ENCODE data around the gene CHN1. TPM values are rescaled to one million over a fixed set of nuclear protein-coding genes. Genes with fewer than 3 reads are reported as not detected.

The CHN1 gene
- total RNA-seq, 6 donors from 2014 or later, result 7.2 to 27.1 (median 11.0) TPM

GRCh38 chr2:174901075-174901474 lies 104.1 kb downstream of the CHN1 start:
- ATAC-seq (ENCODE audit: low FRiP score in 2 of 2) (no peak), DNase-seq (no peak)
- Histone ChIP-seq H3K36me3 (no peaks in the 10 kb centered on the region), H3K27me3 (no peaks in the 10 kb centered on the region), H3K27ac (peak overlapping the region in 2 of 4 donors; percentile 44 to 72), H3K4me1 (peaks cover 0 to 3% (median 0%) of the 10 kb centered on the region in 4 donors), H3K9me3 (no peaks in the 10 kb centered on the region), H3K4me3 (no peak overlapping the region)
- TF ChIP-seq CTCF (IDR thresholded peaks at IDR 0.05), result no peak
- no peak for TF ChIP-seq POLR2A (IDR thresholded peaks at IDR 0.05)
- TF ChIP-seq POLR2AphosphoS5 (IDR thresholded peaks at IDR 0.05), result no peak
- TF ChIP-seq EP300 (IDR thresholded peaks at IDR 0.05), result no peak
- 48 to 52% methylated on average over 4 of the region's 4 CpGs for WGBS, 2 donors

GRCh38 chr2:174897286-174897685 lies 107.9 kb downstream of the CHN1 start:
- WGBS, 2 donors, result 49 to 51% methylated on average over 6 of the region's 6 CpGs
- ATAC-seq (ENCODE audit: low FRiP score in 2 of 2) (no peak), DNase-seq (no peak)
- Histone ChIP-seq H3K27ac (no peak overlapping the region), H3K27me3 (no peaks in the 10 kb centered on the region), H3K9me3 (no peaks in the 10 kb centered on the region), H3K36me3 (no peaks in the 10 kb centered on the region), H3K4me3 (no peak overlapping the region), H3K4me1 (peaks cover 0 to 3% (median 0%) of the 10 kb centered on the region in 4 donors)
- TF ChIP-seq POLR2AphosphoS5 (IDR thresholded peaks at IDR 0.05) (no peak), EP300 (IDR thresholded peaks at IDR 0.05) (no peak), CTCF (IDR thresholded peaks at IDR 0.05) (no peak), POLR2A (IDR thresholded peaks at IDR 0.05) (no peak)

GRCh38 chr2:174893018-174893417 lies 112.2 kb downstream of the CHN1 start:
- H3K4me3 ChIP-seq, result no peak overlapping the region
- no peak for ATAC-seq (ENCODE audit: low FRiP score in 2 of 2)

GRCh38 chr2:174892546-174892945 lies 112.6 kb downstream of the CHN1 start:
- Histone ChIP-seq H3K4me3 (no peak overlapping the region), H3K4me1 (no peaks in the 10 kb centered on the region), H3K36me3 (no peaks in the 10 kb centered on the region), H3K27me3 (no peaks in the 10 kb centered on the region), H3K27ac (no peak overlapping the region), H3K9me3 (no peaks in the 10 kb centered on the region)
- no peak for ATAC-seq (ENCODE audit: low FRiP score in 2 of 2)
- no peak for DNase-seq
- TF ChIP-seq EP300 (IDR thresholded peaks at IDR 0.05) (no peak), CTCF (IDR thresholded peaks at IDR 0.05) (no peak), POLR2A (IDR thresholded peaks at IDR 0.05) (no peak), POLR2AphosphoS5 (IDR thresholded peaks at IDR 0.05) (no peak)
- WGBS, 2 donors, result 91 to 92% methylated on average over 2 of the region's 2 CpGs

More at GRCh38 chr2:174893018-174893417, 112.2 kb downstream of the CHN1 start:
- Histone ChIP-seq H3K27ac (no peak overlapping the region), H3K9me3 (no peaks in the 10 kb centered on the region), H3K27me3 (no peaks in the 10 kb centered on the region), H3K4me1 (peaks cover 0 to 2% (median 0%) of the 10 kb centered on the region in 4 donors), H3K36me3 (no peaks in the 10 kb centered on the region)
- WGBS, 2 donors, result 89 to 93% methylated on average over 1 of the region's 1 CpG
- no peak for TF ChIP-seq POLR2AphosphoS5 (IDR thresholded peaks at IDR 0.05)
- TF ChIP-seq EP300 (IDR thresholded peaks at IDR 0.05), result no peak
- no peak for TF ChIP-seq CTCF (IDR thresholded peaks at IDR 0.05)
- no peak for TF ChIP-seq POLR2A (IDR thresholded peaks at IDR 0.05)
- DNase-seq, result no peak

- Histone ChIP-seq H3K36me3 (no peaks in the 10 kb centered on the region), H3K27me3 (no peaks in the 10 kb centered on the region), H3K27ac (no peak overlapping the region), H3K9me3 (no peaks in the 10 kb centered on the region), H3K4me1 (no peaks in the 10 kb centered on the region), H3K4me3 (no peak overlapping the region)
- WGBS, 2 donors, result 55 to 71% methylated on average over 2 of the region's 2 CpGs
- no peak for TF ChIP-seq POLR2AphosphoS5 (IDR thresholded peaks at IDR 0.05)
- no peak for TF ChIP-seq CTCF (IDR thresholded peaks at IDR 0.05)
- no peak for TF ChIP-seq EP300 (IDR thresholded peaks at IDR 0.05)
- no peak for TF ChIP-seq POLR2A (IDR thresholded peaks at IDR 0.05)
- no peak for DNase-seq
- no peak for ATAC-seq (ENCODE audit: low FRiP score in 2 of 2)
Measured at GRCh38 chr2:174888646-174889271, 116.4 kb downstream of the CHN1 start.

Data from upper lobe of left lung (tissue), 6 donors.